Measurements from ENCODE around the gene SERGEF. TPM values are rescaled to one million over a fixed set of nuclear protein-coding genes. Genes with fewer than 3 reads are reported as not detected.
"Not testable (repeated sequence)": the region's sequence is repeated elsewhere in the genome, so short reads cannot be mapped to it uniquely, and the experiment has no call there.

The SERGEF gene
- total RNA-seq, 4 donors from 2014 or later, result 18.9 to 23.9 (median 20.6) TPM

DNA sequence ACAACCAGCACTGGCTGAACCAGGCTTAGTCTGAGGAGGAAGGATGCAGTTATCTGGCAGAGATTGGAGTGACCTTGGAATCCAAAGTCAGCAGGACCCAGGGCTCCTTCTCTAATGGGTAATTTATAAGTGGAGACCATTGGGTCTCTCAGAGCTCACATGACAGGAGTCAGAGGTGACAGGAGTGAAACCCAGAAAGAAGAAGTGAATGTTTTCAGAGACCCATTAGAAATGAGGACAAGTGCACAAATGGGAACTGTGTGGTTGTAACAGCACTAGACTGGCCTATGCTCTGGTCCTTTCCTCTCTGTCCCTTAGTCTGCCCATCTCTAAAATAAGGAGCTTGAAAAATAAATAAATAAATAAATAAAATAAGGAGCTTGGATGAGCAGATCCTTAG lies 107.4 kb downstream of the SERGEF start:
- DNase-seq (ENCODE audit: low spot score) (no peak), ATAC-seq (ENCODE audit: low FRiP score) (no peak)
- TF ChIP-seq, protein P1, sequence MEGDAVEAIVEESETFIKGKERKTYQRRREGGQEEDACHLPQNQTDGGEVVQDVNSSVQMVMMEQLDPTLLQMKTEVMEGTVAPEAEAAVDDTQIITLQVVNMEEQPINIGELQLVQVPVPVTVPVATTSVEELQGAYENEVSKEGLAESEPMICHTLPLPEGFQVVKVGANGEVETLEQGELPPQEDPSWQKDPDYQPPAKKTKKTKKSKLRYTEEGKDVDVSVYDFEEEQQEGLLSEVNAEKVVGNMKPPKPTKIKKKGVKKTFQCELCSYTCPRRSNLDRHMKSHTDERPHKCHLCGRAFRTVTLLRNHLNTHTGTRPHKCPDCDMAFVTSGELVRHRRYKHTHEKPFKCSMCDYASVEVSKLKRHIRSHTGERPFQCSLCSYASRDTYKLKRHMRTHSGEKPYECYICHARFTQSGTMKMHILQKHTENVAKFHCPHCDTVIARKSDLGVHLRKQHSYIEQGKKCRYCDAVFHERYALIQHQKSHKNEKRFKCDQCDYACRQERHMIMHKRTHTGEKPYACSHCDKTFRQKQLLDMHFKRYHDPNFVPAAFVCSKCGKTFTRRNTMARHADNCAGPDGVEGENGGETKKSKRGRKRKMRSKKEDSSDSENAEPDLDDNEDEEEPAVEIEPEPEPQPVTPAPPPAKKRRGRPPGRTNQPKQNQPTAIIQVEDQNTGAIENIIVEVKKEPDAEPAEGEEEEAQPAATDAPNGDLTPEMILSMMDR (IDR thresholded peaks at IDR 0.05), result no peak

DNA sequence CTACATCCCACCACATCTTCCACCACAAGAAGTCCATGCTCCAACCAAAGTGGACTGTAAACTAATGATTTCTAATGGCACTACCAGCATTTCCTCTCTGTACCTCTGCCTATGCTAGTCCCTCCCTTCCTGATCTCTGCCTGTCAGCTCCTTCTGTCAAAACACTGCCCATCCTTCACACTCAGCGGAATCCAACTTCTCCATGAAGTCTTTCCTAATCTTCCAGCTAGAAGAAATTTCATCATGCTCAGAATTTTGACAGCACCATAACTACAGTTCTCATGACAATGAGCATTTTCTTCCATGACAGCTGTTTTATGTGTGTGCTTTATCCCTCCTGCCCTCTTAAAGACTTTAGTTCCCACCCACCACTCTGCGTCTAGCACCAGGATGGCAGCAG lies 111.4 kb downstream of the SERGEF start:
- ATAC-seq (ENCODE audit: low FRiP score), result no peak
- TF ChIP-seq, protein P1 (IDR thresholded peaks at IDR 0.05), result no peak
- DNase-seq (ENCODE audit: low spot score), result no peak

DNA sequence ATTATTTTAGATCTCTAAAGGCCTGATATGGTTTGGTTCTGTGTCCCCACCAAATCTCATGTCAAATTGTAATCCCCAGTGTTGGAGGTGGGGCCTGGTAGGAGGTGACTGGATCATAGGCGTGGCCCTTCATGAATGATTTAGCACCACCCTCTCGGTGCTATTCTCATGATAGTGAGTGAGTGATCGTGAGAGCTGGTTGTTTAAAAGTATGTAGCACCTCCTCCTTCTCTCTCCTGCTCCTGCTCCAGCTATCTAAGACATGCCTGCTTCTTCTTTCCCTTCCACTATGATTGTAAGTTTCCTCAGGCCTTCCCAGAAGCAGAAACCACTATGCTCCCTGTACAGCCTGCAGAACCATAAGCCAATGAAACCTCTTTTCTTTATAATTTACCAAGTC lies 114.1 kb downstream of the SERGEF start:
- DNase-seq (ENCODE audit: low spot score) (no peak), ATAC-seq (ENCODE audit: low FRiP score) (no peak)
- TF ChIP-seq, protein P1 (IDR thresholded peaks at IDR 0.05), result no peak

DNA sequence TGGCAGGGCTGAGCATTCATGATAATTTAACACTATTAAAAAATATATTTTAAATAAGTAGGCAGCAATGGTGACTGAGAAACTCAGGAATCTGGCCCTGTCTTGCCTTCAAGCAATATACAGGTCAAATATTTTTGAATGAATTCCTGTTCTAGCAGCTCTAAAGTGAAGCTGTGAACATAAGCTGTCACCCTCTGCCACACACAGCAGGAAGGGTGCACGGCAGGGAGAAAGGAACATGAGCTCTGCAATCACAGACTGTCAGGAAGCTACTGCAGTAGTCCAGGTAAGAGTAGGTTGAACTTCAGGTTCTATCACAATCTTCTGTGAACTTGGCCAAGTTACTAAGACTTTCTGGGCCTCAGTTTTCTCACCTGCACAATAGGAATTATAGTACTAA lies 114.8 kb downstream of the SERGEF start:
- DNase-seq (ENCODE audit: low spot score), result no peak
- TF ChIP-seq, protein P1 (IDR thresholded peaks at IDR 0.05), result no peak
- no peak for ATAC-seq (ENCODE audit: low FRiP score)

DNA sequence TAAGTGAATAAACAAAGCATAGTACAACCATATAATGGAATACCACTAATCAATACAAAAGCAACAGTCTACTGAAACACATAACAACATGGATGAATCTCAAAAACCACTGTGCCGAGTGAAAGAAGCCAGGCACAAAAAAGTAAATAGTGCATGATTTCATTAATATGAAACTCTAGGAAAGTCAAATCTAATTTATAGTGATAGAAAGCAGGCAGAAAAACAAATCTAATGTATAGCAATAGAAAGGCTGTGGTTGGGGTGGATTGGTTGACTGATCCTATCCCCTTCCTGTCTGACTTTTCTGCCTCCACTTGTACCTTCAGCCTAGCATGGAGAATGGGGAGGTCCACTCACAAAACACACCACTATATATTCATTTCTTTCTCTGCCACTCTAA lies 115.4 kb downstream of the SERGEF start:
- DNase-seq (ENCODE audit: low spot score), result no peak
- TF ChIP-seq, protein P1 (IDR thresholded peaks at IDR 0.05), result no peak
- ATAC-seq (ENCODE audit: low FRiP score), result no peak

DNA sequence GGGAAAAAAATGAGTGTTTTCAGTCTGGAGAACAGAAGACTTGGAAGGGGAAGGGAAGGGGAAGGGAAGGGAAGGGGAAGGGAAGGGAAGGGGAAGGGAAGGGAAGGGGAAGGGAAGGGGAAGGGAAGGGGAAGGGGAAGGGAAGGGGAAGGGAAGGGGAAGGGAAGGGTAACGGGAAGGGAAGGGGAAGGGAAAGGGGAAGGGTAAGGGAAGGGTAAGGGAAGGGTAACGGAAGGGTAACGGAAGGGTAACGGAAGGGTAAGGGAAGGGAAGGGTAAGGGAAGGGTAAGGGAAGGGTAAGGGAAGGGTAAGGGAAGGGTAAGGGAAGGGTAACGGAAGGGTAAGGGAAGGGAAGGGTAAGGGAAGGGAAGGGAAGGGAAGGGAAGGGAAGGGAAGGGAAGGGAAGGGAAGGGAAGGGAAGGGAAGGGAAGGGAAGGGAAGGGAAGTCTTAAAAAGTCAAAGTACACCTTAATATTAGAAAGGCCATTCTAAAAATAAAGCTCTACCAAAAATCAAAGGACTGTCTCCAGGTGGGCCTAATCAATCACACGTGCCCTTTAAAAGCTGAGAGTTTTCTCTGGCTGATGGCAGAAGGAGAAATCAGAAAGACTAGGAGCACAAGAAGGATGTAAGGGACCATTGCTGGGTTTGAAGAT lies 116.2 kb downstream of the SERGEF start:
- DNase-seq (ENCODE audit: low spot score); ATAC-seq (ENCODE audit: low FRiP score): not testable (repeated sequence)

DNA sequence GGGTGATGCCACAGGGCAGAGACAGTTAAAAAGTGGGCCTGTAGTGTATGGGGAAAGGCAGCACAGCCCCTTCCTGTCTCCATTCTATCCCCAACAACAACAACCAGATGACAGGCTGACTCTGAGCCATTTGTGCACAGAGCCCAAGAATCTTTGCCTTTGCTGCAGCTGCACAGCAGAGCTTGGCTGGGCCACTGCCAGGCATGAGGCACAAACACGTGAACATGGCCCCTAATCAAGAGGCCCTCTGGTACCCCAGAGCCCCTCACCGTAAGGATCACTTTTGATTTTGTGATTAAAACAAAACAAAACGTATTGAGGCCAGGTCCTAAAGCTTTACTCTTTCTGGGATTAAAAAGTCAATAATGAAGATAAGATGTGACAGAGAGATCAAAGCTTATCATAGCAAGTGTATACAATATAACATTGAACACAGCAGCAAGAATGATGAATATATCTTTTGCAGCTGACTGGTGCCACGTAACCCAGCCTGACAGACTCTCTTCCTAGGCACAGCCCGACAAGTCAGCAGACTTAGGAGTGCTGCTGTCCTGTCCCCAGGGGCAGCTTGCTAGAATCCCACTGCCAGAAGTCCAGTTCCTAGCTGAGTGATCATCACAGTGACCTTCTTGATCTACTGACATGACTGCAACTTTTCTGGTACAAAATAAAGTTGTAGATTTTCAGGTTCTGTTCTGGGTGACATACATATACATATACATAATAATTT lies 117.8 kb downstream of the SERGEF start:
- DNase-seq (ENCODE audit: low spot score), result no peak
- TF ChIP-seq, protein P1 (IDR thresholded peaks at IDR 0.05), result no peak
- no peak for ATAC-seq (ENCODE audit: low FRiP score)

All from omental fat pad (tissue), 4 donors.